PC-3 (cell line): Measurements from ENCODE around the gene SLC30A3.

Experiments used
- EZH2 ChIP-seq: fragments of 300-600 bp; sonication (generic); IDR thresholded peaks from one replicate; pipeline ENCODE4 v1.6.1; 2017; ENCODE audit warnings: antibody characterized with exemption, mild to moderate bottlenecking, low read length; ENCODE audit not compliant: unreplicated experiment
- EZH2phosphoT487 ChIP-seq: fragments of 300-600 bp; sonication (generic); IDR thresholded peaks from 2 replicates; pipeline ENCODE4 v1.6.1; 2018; ENCODE audit warnings: mild to moderate bottlenecking, antibody characterized with exemption, low read length, borderline replicate concordance
- TF ChIP-seq, protein P1 (sequence below): fragments of 300-600 bp; sonication (generic); conservative IDR thresholded peaks from 2 replicates; pipeline ENCODE4 v1.5.1; 2017; ENCODE audit warnings: antibody characterized with exemption, low read depth, mild to moderate bottlenecking, low read length

- TF ChIP-seq, protein P1, sequence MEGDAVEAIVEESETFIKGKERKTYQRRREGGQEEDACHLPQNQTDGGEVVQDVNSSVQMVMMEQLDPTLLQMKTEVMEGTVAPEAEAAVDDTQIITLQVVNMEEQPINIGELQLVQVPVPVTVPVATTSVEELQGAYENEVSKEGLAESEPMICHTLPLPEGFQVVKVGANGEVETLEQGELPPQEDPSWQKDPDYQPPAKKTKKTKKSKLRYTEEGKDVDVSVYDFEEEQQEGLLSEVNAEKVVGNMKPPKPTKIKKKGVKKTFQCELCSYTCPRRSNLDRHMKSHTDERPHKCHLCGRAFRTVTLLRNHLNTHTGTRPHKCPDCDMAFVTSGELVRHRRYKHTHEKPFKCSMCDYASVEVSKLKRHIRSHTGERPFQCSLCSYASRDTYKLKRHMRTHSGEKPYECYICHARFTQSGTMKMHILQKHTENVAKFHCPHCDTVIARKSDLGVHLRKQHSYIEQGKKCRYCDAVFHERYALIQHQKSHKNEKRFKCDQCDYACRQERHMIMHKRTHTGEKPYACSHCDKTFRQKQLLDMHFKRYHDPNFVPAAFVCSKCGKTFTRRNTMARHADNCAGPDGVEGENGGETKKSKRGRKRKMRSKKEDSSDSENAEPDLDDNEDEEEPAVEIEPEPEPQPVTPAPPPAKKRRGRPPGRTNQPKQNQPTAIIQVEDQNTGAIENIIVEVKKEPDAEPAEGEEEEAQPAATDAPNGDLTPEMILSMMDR: no peak
- TF ChIP-seq EZH2 (no peak), EZH2phosphoT487 (no peak)
These were observed 13.5 kb downstream of the SLC30A3 start for GRCh38 chr2:27249159-27249890.
